Sigmoid colon (tissue), 7 donors: ENCODE data around the gene GDPGP1. TPM values are rescaled to one million over a fixed set of nuclear protein-coding genes. Genes with fewer than 3 reads are reported as not detected.

ENCODE experiments used
- DNase-seq: peaks from one replicate; pipeline ENCODE4 v3.0.0-alpha.2; 2019
- H3K27ac ChIP-seq, 4 donors: fragments of 200-600 bp; sonication (generic); one replicate each; pipeline ENCODE4 v1.5.1; 2016 to 2019; ENCODE audit warnings: mild to moderate bottlenecking in 1 of 4
- H3K27me3 ChIP-seq, 3 donors: fragments of 200-600 bp; sonication (generic); one replicate each; pipeline ENCODE4 v1.5.1; 2019; ENCODE audit warnings: mild to moderate bottlenecking in 1 of 3
- H3K36me3 ChIP-seq, 4 donors: fragments of 200-600 bp; sonication (generic); one replicate each; pipeline ENCODE4 v1.5.1; 2016 to 2019
- H3K4me1 ChIP-seq, 4 donors: fragments of 200-600 bp; sonication (generic); one replicate each; pipeline ENCODE4 v1.5.1; 2017 to 2019
- H3K4me3 ChIP-seq, 4 donors: fragments of 200-600 bp; sonication (generic); one replicate each; pipeline ENCODE4 v1.5.1; 2017 to 2019; ENCODE audit warnings: mild to moderate bottlenecking in 2 of 4, moderate library complexity in 1 of 4
- H3K9me3 ChIP-seq, 4 donors: fragments of 200-600 bp in 3 of 4; sonication (generic) in 3 of 4; one replicate each; pipeline versions ENCODE4 v1.5.1 to v1.6.1; 2013 to 2019
- CTCF ChIP-seq, 4 experiments: fragments of 450-650 bp in 3 of 4; fragments of 200-600 bp in 1 of 4; IDR thresholded peaks; one replicate each; pipeline ENCODE4 v1.5.1; 2016 to 2019; ENCODE audit warnings: antibody characterized with exemption in 4 of 4, mild to moderate bottlenecking in 3 of 4, moderate library complexity in 2 of 4
- EP300 ChIP-seq, 4 donors: sonication (generic); formaldehyde crosslinking; IDR thresholded peaks; one replicate each; pipeline ENCODE4 v1.6.1; 2017; ENCODE audit warnings: antibody characterized with exemption in 4 of 4
- POLR2A ChIP-seq, 2 donors: fragments of 450-650 bp; IDR thresholded peaks; one replicate each; pipeline ENCODE4 v1.6.1; 2016; ENCODE audit warnings: antibody characterized with exemption in 2 of 2, mild to moderate bottlenecking in 2 of 2, moderate library complexity in 2 of 2
- POLR2AphosphoS5 ChIP-seq, 4 donors: sonication (generic); formaldehyde crosslinking; IDR thresholded peaks; one replicate each; pipeline ENCODE4 v1.6.1; 2017; ENCODE audit warnings: antibody characterized with exemption in 4 of 4
- WGBS, 2 donors: extraction: QIAGEN DNeasy Blood & Tissue Kit; methylation state at CpG; one replicate each; pipeline ENCODE4 v1.1.7; 2013; 5-methylcytosine and 5-hydroxymethylcytosine counted together
- intact Hi-C: fragments of 100-400 bp; cut with DNase I; formaldehyde crosslinking; loops from one replicate; pipeline ENCODE4 v1.15.1; 2023
- polyA plus RNA-seq, 3 donors: library from polyadenylated mRNA; stranded (reverse); fragments of 200-250 nt; gene quantifications; one replicate each; pipeline ENCODE4 v1.2.3, GENCODE V29; 2013
- total RNA-seq, 4 donors: library from RNA; depleted of rRNA; stranded (reverse); fragments of >200 nt; gene quantifications; one replicate each; pipeline ENCODE4 v1.1.0, GENCODE V29; 2016
- donor health status: healthy with polysubstance abuse.
- donor health status: Bipolar disorder and iron deficiency.
- donor health status: healthy.

Gene GDPGP1
- total and polyA plus RNA-seq, 7 donors: 3.0 to 12.7 (median 7.5) TPM

- Histone ChIP-seq H3K27ac (peak overlapping the region; percentile 93 to 99 (median 96)), H3K4me3 (peak overlapping the region; percentile 64 to 85 (median 77)), H3K9me3 (no peaks in the 10 kb centered on the region), H3K36me3 (peaks cover 0 to 12% (median 3%) of the 10 kb centered on the region in 4 donors), H3K4me1 (peaks cover 0 to 43% (median 36%) of the 10 kb centered on the region in 4 donors), H3K27me3 (no peaks in the 10 kb centered on the region)
- intact Hi-C loops: no loop called here
- WGBS, 2 donors: 7 to 41% methylated on average over 4 of the region's 4 CpGs
- DNase-seq: no peak
- no peak for TF ChIP-seq CTCF (IDR thresholded peaks at IDR 0.05)
These were observed 30.7 kb downstream of the GDPGP1 start for GRCh38 chr15:90264671-90265070.

GRCh38 chr15:90265271-90266060, 31.5 kb downstream of the GDPGP1 start, which contains the start of gene NGRN:
Gene NGRN, plus strand, starts transcription at chr15:90265672. Its CDS starts 41 bp downstream, at chr15:90265713.
- H3K4me1 ChIP-seq: peaks cover 0 to 49% (median 43%) of the 10 kb centered on the region in 4 donors
- no peaks in the 10 kb centered on the region for H3K9me3 ChIP-seq
- no peak for TF ChIP-seq CTCF (IDR thresholded peaks at IDR 0.05)
- TF ChIP-seq POLR2AphosphoS5 (IDR thresholded peaks at IDR 0.05): peak; percentile 93 to 95 (median 94)
- TF ChIP-seq POLR2A (IDR thresholded peaks at IDR 0.05): peak; percentile 66 to 93
- intact Hi-C loops: loop anchor here (1.0 kb wide), 1 partner anchor 31 kb away; the partner anchor contains the start of gene GDPGP1
- peak within 1 kb of the TSS; percentile 64 to 85 (median 77) for H3K4me3 ChIP-seq
- DNase-seq: peak; percentile 96
- WGBS, 2 donors: 0% methylated on average over 59 of the region's 59 CpGs
- H3K27me3 ChIP-seq: no peaks in the 10 kb centered on the region
- H3K36me3 ChIP-seq: peaks cover 0 to 20% (median 10%) of the 10 kb centered on the region in 4 donors
- peak within 1 kb of the TSS; percentile 93 to 99 (median 96) for H3K27ac ChIP-seq

- Histone ChIP-seq H3K27ac (peak overlapping the region; percentile 93 to 99 (median 96)), H3K36me3 (peaks cover 0 to 26% (median 13%) of the 10 kb centered on the region in 4 donors), H3K9me3 (no peaks in the 10 kb centered on the region), H3K4me1 (peaks cover 0 to 51% (median 46%) of the 10 kb centered on the region in 4 donors), H3K27me3 (no peaks in the 10 kb centered on the region), H3K4me3 (peak overlapping the region; percentile 64 to 85 (median 77))
- intact Hi-C loops: loop anchor here (1.0 kb wide), 1 partner anchor 32 kb away; the partner anchor contains the start of gene GDPGP1
- peak; percentile 73 for DNase-seq
- TF ChIP-seq CTCF (IDR thresholded peaks at IDR 0.05) (no peak), EP300 (IDR thresholded peaks at IDR 0.05) (no peak), POLR2AphosphoS5 (IDR thresholded peaks at IDR 0.05) (no peak), POLR2A (IDR thresholded peaks at IDR 0.05) (no peak)
- 0% methylated on average over 16 of the region's 16 CpGs for WGBS, 2 donors
These were observed 32.0 kb downstream of the GDPGP1 start for GRCh38 chr15:90266061-90266431.

GRCh38 chr15:90266485-90266884, 32.5 kb downstream of the GDPGP1 start:
- Histone ChIP-seq H3K36me3 (peaks cover 0 to 31% (median 17%) of the 10 kb centered on the region in 4 donors), H3K4me1 (peaks cover 0 to 55% (median 50%) of the 10 kb centered on the region in 4 donors), H3K9me3 (no peaks in the 10 kb centered on the region), H3K4me3 (peak overlapping the region; percentile 64 to 85 (median 77)), H3K27me3 (no peaks in the 10 kb centered on the region), H3K27ac (peak overlapping the region; percentile 93 to 99 (median 96))
- intact Hi-C loops: loop anchor here (1.0 kb wide), 1 partner anchor 32 kb away; the partner anchor contains the start of gene GDPGP1
- 4 to 17% methylated on average over 15 of the region's 15 CpGs for WGBS, 2 donors
- DNase-seq: no peak
- TF ChIP-seq POLR2AphosphoS5 (IDR thresholded peaks at IDR 0.05) (peak in 1 of 4 donors; percentile 16), EP300 (IDR thresholded peaks at IDR 0.05) (no peak), POLR2A (IDR thresholded peaks at IDR 0.05) (no peak), CTCF (IDR thresholded peaks at IDR 0.05) (no peak)
